HepG2 (cell line): ENCODE results near the gene EIF6. TPM values are rescaled to one million over a fixed set of nuclear protein-coding genes. Genes with fewer than 3 reads are reported as not detected.

Experiments used
- AHDC1 ChIP-seq: sonication (generic); formaldehyde crosslinking; IDR thresholded peaks from 2 replicates; pipeline ENCODE4 v1.5.1; 2020; ENCODE audit warnings: mild to moderate bottlenecking, missing genetic modification reagents, borderline replicate concordance
- CERS6 ChIP-seq: sonication (generic); formaldehyde crosslinking; IDR thresholded peaks from 2 replicates; pipeline ENCODE4 v1.5.0; 2020; ENCODE audit warnings: missing genetic modification reagents
- ETS1 ChIP-seq: sonication (generic); formaldehyde crosslinking; IDR thresholded peaks from 2 replicates; pipeline ENCODE4 v1.4.0; 2020; ENCODE audit warnings: missing genetic modification reagents
- GATA4 ChIP-seq: sonication (generic); IDR thresholded peaks from 2 replicates; pipeline ENCODE4 v1.6.1; 2016; ENCODE audit warnings: antibody characterized with exemption, low read depth, borderline replicate concordance
- GMEB2 ChIP-seq: IDR thresholded peaks from 2 replicates; pipeline ENCODE4 v1.6.1; 2016; ENCODE audit warnings: missing biosample characterization, missing genetic modification reagents, low read depth
- HMGA1 ChIP-seq: sonication (generic); formaldehyde crosslinking; conservative IDR thresholded peaks from 2 replicates; pipeline ENCODE4 v1.4.0; 2020; ENCODE audit warnings: missing genetic modification reagents
- RXRB ChIP-seq: IDR thresholded peaks from 2 replicates; pipeline ENCODE4 v1.6.1; 2016; ENCODE audit warnings: borderline replicate concordance, missing genetic modification reagents, missing compliant biosample characterization
- SETDB1 ChIP-seq: sonication (generic); formaldehyde crosslinking; IDR thresholded peaks from 2 replicates; pipeline ENCODE4 v1.5.1; 2020; ENCODE audit warnings: missing genetic modification reagents, mild to moderate bottlenecking, borderline replicate concordance
- ZNF138 ChIP-seq: sonication (generic); formaldehyde crosslinking; IDR thresholded peaks from 2 replicates; pipeline ENCODE4 v1.5.0; 2020; ENCODE audit warnings: mild to moderate bottlenecking, low read depth, missing genetic modification reagents
- ZNF841 ChIP-seq: sonication (generic); formaldehyde crosslinking; IDR thresholded peaks from 2 replicates; pipeline ENCODE4 v1.8.1; 2023; ENCODE audit warnings: missing genetic modification reagents, borderline replicate concordance
- polyA plus RNA-seq, 8 experiments: library from polyadenylated mRNA; depleted of rRNA in 3 of 8; stranded (reverse) in 7 of 8; unstranded in 1 of 8; fragments of >200 nt; fragmentation: Illumina TruSeq in 4 of 8; extraction: Trizol in 4 of 8; gene quantifications; 2 replicates each; pipeline versions ENCODE4 v1.2.1 to v1.2.3, GENCODE V29; 2011 to 2016; ENCODE audit warnings: low read depth in 4 of 8, missing spikeins in 1 of 8, mixed read lengths in 1 of 8; ENCODE audit not compliant: insufficient read depth in 1 of 8
- total RNA-seq, 5 experiments: library from RNA; depleted of rRNA; stranded (reverse); fragments of >200 nt; fragmentation: Illumina TruSeq; extraction: Trizol; gene quantifications; 2 replicates each; pipeline ENCODE4 v1.2.3, GENCODE V29; 2016; ENCODE audit warnings: low read depth in 1 of 5

Gene EIF6
- total and polyA plus RNA-seq, 2 of the 13 experiments (the other 11 are each of a cell fraction or from before 2014, with no cell fraction given), result 462 to 466 TPM

DNA sequence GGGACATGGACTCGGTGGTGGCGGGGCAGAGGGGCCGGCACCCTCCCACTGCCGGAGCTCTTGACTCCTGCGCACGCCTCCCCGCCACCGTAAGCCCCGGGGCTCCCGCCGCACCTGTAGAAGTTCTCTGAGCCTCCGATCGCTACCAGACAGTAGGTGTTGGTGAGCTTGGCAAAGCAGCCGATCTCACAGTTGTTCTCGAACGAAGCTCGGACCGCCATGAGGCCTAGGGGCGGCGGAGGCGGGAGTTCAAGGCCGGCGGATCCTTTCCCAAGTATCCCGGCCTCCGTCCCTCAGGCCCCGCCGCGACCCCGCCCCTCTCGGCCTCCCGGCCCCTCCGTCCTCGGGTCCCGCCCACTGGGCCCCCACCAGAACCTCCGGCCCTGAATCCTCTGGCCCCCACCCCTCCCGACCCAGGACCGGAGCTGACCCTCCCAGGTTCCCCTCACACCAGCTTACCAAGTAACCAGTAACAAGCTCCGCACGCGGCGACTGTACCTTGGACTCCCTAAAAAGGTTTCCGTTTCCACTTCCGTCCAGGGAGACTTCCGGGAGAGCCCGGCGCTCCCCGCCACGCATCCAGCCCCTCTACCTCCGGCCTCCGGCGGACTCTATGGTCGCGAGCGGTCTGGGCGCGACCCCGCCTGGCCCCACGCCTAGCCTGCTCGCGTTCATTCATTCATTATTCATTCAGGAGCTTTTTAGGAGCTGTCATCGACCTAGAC lies at the start of gene EIF6 (continued):
- TF ChIP-seq ETS1 (CRISPR knock-in tag) (peak; percentile 56; the same call in 1 of the 2 replicates), RXRB (peak; percentile 73), GATA4 (no peak; the same call in 1 of the 2 replicates), ZNF841 (CRISPR knock-in tag) (peak; percentile 69; the same call in 1 of the 2 replicates), ZNF138 (CRISPR knock-in tag) (peak; percentile 19; the same call in 1 of the 2 replicates), CERS6 (CRISPR knock-in tag) (0 out of 2 replicates have a peak, but pooled peaks have one; percentile 59), GMEB2 (CRISPR knock-in tag) (peak; percentile 55; the same call in 1 of the 2 replicates), HMGA1 (no peak), SETDB1 (CRISPR knock-in tag) (no peak), AHDC1 (CRISPR knock-in tag) (peak; percentile 65; the same call in 1 of the 2 replicates)
- TF ChIP-seq, all 625 proteins: peak for 409
